Measurements from ENCODE around the gene DNMT1. TPM values are rescaled to one million over a fixed set of nuclear protein-coding genes. Genes with fewer than 3 reads are reported as not detected.
"Not testable (repeated sequence)": the region's sequence is repeated elsewhere in the genome, so short reads cannot be mapped to it uniquely, and the experiment has no call there.

DNMT1 gene
- polyA plus RNA-seq, 1 donor from 2014 or later = 58.4 TPM

- no peaks in the 10 kb centered on the region for H3K36me3 ChIP-seq (ENCODE audit: insufficient read depth, low read length)
- H2AFZ ChIP-seq (ENCODE audit: low read depth, low read length) = no peak overlapping the region
- no peaks in the 10 kb centered on the region for H3K9me3 ChIP-seq (ENCODE audit: low read length)
- H3K9ac ChIP-seq (ENCODE audit: low read length) = no peak overlapping the region
- H3K79me2 ChIP-seq (replicated peaks; ENCODE audit: insufficient read depth, low read length) = no peaks in the 10 kb centered on the region
- H3K4me3 ChIP-seq (ENCODE audit: low read length) = no peak overlapping the region
- H3K27ac ChIP-seq (ENCODE audit: low read length) = no peak overlapping the region
- no peaks in the 10 kb centered on the region for H3F3A ChIP-seq (ENCODE audit: insufficient read depth, low read length, poor library complexity, severe bottlenecking)
- TF ChIP-seq POLR2AphosphoS5 (IDR thresholded peaks at IDR 0.05) = no peak
- no peak for TF ChIP-seq RAD21 (conservative IDR thresholded peaks at IDR 0.05)
- no peak for TF ChIP-seq REST (IDR thresholded peaks at IDR 0.05; ENCODE audit: borderline replicate concordance)
- TF ChIP-seq CTCF (IDR thresholded peaks at IDR 0.05; ENCODE audit: poor library complexity, severe bottlenecking) = no peak
- no peak for TF ChIP-seq TAF1 (IDR thresholded peaks at IDR 0.05; ENCODE audit: low read depth)
- TF ChIP-seq EZH2 (IDR thresholded peaks at IDR 0.05; ENCODE audit: borderline replicate concordance, insufficient read depth, low read length, poor library complexity, severe bottlenecking) = no peak
- no peak for TF ChIP-seq SMC3 (conservative IDR thresholded peaks at IDR 0.05; ENCODE audit: poor library complexity)
- H3K4me2 ChIP-seq (ENCODE audit: low read length) = no peak overlapping the region
- H3K9me2 ChIP-seq (ENCODE audit: insufficient read depth, low read length) = no peaks in the 10 kb centered on the region
- no peaks in the 10 kb centered on the region for H4K20me1 ChIP-seq (ENCODE audit: insufficient read depth)
- H3K27me3 ChIP-seq (ENCODE audit: insufficient read depth, low read depth, low read length) = no peaks in the 10 kb centered on the region
Measured at GRCh38 chr19:10201176-10201575, 6.4 kb upstream of the DNMT1 start.

DNA sequence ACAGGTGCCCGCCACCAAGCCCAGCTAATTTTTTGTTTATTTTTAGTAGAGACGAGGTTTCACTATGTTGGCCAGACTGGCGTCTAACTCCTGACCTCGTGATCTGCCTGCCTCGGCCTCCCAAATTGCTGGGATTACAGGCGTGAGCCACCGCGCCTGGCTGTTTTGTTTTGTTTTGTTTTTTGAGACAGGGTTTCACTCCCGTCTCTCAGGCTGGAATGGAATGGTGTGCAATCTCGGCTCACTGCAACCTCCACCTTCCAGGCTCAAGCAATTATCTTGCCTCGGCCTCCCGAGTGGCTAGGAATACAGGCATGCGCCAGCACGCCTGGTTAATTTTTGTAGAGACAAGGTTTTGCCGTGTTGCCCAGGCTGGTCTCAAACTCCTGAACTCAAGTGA lies 5.3 kb upstream of the DNMT1 start:
- not testable (repeated sequence) for H3K4me2 ChIP-seq (ENCODE audit: low read length); H3K36me3 ChIP-seq (ENCODE audit: insufficient read depth, low read length); H3K9me2 ChIP-seq (ENCODE audit: insufficient read depth, low read length); H4K20me1 ChIP-seq (ENCODE audit: insufficient read depth); H3K9me3 ChIP-seq (ENCODE audit: low read length); H3K27me3 ChIP-seq (ENCODE audit: insufficient read depth, low read depth, low read length); H3K9ac ChIP-seq (ENCODE audit: low read length); H3K27ac ChIP-seq (ENCODE audit: low read length); H2AFZ ChIP-seq (ENCODE audit: low read depth, low read length); H3F3A ChIP-seq (ENCODE audit: insufficient read depth, low read length, poor library complexity, severe bottlenecking); H3K79me2 ChIP-seq (replicated peaks; ENCODE audit: insufficient read depth, low read length); H3K4me3 ChIP-seq (ENCODE audit: low read length)

GRCh38 chr19:10198889-10199644 lies 4.3 kb upstream of the DNMT1 start:
- H3K4me2 ChIP-seq (ENCODE audit: low read length); H3K9me2 ChIP-seq (ENCODE audit: insufficient read depth, low read length); H3F3A ChIP-seq (ENCODE audit: insufficient read depth, low read length, poor library complexity, severe bottlenecking); H3K9me3 ChIP-seq (ENCODE audit: low read length); H3K9ac ChIP-seq (ENCODE audit: low read length); H3K36me3 ChIP-seq (ENCODE audit: insufficient read depth, low read length); H2AFZ ChIP-seq (ENCODE audit: low read depth, low read length); H3K27ac ChIP-seq (ENCODE audit: low read length); H4K20me1 ChIP-seq (ENCODE audit: insufficient read depth); H3K27me3 ChIP-seq (ENCODE audit: insufficient read depth, low read depth, low read length); H3K4me3 ChIP-seq (ENCODE audit: low read length); H3K79me2 ChIP-seq (replicated peaks; ENCODE audit: insufficient read depth, low read length): not testable (repeated sequence)
